Endometrial microvascular endothelial cells (primary cell): Measurements from ENCODE around the gene SCD5. TPM values are rescaled to one million over a fixed set of nuclear protein-coding genes. Genes with fewer than 3 reads are reported as not detected.

Source experiments
- in situ Hi-C: cut with HindIII; loops from 2 replicates; pipeline ENCODE4 v1.10.0; 2017; ENCODE audit warnings: low sequenced_read_pairs, low pct_unique_long_range_greater_than_20kb; ENCODE audit errors: inconsistent ontology term
- total RNA-seq: library from RNA; depleted of rRNA; stranded (reverse); fragments of >200 nt; gene quantifications from one replicate; pipeline ENCODE4 v1.2.3, GENCODE V29; 2015; ENCODE audit errors: inconsistent ontology term

SCD5 gene
- total RNA-seq, 1 donor from 2014 or later = 30.7 TPM

- in situ Hi-C loops = no loop called here
Measured at GRCh38 chr4:82777857-82778525, 20.6 kb downstream of the SCD5 start.

GRCh38 chr4:82776925-82777542 lies 21.6 kb downstream of the SCD5 start:
- in situ Hi-C loops = no loop called here

GRCh38 chr4:82775243-82775642 lies 23.4 kb downstream of the SCD5 start:
- in situ Hi-C loops = no loop called here

GRCh38 chr4:82774711-82775171 lies 23.9 kb downstream of the SCD5 start:
- in situ Hi-C loops = no loop called here

GRCh38 chr4:82773057-82773456 lies 25.5 kb downstream of the SCD5 start:
- in situ Hi-C loops = no loop called here

- in situ Hi-C loops = no loop called here
Measured at GRCh38 chr4:82770607-82771006, 28.0 kb downstream of the SCD5 start.

GRCh38 chr4:82765134-82765533 lies 33.5 kb downstream of the SCD5 start:
- in situ Hi-C loops = no loop called here

- in situ Hi-C loops = no loop called here
Measured at GRCh38 chr4:82761229-82761628, 37.4 kb downstream of the SCD5 start.

- in situ Hi-C loops = no loop called here
Measured at GRCh38 chr4:82758701-82759685, 39.6 kb downstream of the SCD5 start.

GRCh38 chr4:82756061-82756460 lies 42.5 kb downstream of the SCD5 start:
- in situ Hi-C loops = no loop called here

- in situ Hi-C loops = no loop called here
Measured at GRCh38 chr4:82755650-82756049, 42.9 kb downstream of the SCD5 start.

GRCh38 chr4:82754513-82755165 lies 44.0 kb downstream of the SCD5 start:
- in situ Hi-C loops = no loop called here

GRCh38 chr4:82753725-82754410 lies 44.7 kb downstream of the SCD5 start:
- in situ Hi-C loops = no loop called here

- in situ Hi-C loops = no loop called here
Measured at GRCh38 chr4:82753238-82753637, 45.4 kb downstream of the SCD5 start.

- in situ Hi-C loops = no loop called here
Measured at GRCh38 chr4:82748810-82749470, 49.7 kb downstream of the SCD5 start.

GRCh38 chr4:82747686-82748575 lies 50.7 kb downstream of the SCD5 start:
- in situ Hi-C loops = no loop called here
